Kidney glomerular epithelial cell (primary cell): ENCODE data around the gene SMIM24.
A peak's percentile ranks its signal among the peaks of the same experiment; 100 is the strongest.
"Not testable (repeated sequence)": the region's sequence is repeated elsewhere in the genome, so short reads cannot be mapped to it uniquely, and the experiment has no call there.

Source experiments
- DNase-seq: peaks from one replicate; lab custom pipeline; 2025; lab: John Stamatoyannopoulos, UW

SMIM24 gene

DNA sequence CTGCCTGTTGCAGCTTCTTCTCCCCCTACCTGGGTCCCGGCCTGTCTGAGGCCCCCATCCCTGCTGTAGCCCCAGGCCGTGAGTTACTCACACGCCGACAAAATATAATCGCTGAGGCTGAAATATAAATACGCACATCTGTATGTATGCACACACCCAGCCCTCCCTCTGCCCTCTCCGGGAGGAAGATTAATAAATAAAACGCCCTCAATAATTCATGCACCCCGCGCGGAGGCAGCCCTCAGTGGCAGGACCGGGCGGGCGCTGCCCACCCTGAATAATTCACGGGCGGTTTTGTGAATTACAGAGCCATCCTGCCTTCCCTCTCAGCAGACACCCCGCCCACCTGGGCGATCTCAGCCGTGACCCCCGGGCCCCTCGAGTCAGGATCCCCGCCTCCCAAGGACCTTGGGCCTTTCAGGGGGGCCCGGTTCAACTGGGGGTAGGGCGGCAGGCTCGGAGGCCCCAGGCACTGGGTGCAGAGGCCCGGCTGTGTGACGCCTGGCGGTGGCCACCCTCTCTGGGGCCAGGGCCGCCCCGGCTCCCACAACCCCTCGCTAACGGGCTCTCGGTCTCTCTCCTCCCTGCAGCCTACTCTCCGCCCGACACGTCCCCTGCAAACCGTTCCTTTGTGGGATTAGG lies 24.2 kb downstream of the SMIM24 start:
- DNase-seq = no peak

DNA sequence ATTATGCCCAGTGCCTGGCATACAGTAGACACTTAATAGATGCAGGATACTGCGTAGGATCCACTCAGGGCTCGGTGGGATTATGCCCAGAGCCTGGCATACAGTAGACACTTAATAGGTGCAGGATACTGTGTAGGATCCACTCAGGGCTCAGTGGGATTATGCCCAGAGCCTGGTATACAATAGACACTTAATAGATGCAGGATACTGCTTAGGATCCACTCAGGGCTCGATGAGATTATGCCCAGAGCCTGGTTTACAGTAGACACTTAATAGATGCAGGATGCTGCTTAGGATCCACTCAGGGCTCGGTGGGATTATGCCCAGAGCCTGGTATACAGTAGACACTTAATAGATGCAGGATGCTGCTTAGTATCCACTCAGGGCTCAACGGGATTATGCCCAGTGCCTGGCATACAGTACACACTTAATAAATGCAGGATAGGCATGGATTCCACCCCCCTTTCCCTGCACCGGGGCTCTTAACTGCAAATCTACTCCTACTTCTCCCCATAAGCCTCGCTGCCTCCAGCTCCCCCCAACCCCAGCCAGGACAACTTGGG lies 24.9 kb downstream of the SMIM24 start:
- no peak for DNase-seq

DNA sequence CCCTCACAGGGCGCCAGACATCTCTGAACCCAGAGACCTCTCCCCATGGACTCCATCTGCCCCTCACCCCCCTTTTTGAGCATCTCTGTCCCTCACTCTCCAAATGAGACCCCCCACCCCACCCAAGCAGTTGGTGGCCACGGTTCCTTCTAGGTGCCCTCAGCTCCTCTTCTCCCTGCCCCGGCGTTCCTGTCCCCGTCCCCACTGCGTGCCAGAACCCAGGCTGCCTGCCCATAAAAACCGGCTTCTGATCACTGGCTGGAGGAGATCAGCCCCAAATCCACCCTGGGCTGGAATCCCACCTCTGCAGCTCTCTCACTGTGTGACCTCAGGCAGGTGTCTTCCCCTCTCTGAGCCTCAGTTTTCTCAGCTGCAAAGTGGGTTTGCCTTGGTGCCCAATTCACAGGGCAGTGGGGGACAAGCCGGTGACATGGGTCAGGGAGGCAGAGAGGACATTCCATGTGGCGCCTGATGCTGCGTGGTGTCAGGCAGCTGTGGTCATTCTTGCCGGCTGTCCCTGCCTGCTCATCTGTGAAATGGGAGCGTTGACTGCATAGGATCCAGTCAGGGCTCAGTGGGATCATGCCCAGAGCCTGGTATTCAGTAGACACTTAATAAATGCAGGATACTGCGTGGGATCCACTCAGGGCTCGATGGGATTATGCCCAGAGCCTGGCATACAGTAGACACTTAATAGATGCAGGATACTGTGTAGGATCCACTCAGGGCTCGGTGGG lies 25.5 kb downstream of the SMIM24 start:
- no peak for DNase-seq

DNA sequence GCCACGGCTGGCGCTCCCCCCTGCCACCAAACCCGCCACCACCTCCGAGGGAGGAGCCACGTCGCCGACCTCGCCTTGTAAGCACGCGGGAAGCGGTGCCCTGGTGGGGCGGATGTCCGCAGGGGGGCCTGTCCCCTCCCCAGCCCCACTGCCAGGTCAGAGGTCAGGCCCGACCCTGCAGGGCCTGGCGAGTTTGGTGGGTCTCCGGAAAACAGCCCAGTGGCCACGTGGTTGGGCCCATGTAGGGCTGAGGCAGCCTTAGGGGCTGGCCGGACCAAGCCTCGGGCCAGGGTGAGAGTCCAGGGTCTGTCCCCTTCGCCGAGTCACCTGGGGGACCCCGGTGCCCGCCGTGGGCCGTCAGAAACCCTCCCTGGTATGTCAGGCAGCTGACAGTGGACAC lies 26.5 kb downstream of the SMIM24 start:
- DNase-seq = no peak

DNA sequence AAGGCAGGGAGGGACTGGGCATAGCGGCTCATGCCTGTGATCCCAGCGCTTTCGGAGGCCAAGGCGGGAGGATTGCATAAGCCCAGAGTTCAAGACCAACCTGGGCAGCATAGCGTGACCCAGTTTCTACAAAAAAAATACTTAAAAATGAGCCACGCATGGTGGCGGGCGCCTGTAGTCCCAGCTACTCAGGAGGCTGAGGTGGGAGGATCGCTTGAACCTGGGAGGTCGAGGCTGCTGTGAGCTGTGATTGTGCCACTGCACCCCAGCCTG lies 27.4 kb downstream of the SMIM24 start:
- not testable (repeated sequence) for DNase-seq

DNA sequence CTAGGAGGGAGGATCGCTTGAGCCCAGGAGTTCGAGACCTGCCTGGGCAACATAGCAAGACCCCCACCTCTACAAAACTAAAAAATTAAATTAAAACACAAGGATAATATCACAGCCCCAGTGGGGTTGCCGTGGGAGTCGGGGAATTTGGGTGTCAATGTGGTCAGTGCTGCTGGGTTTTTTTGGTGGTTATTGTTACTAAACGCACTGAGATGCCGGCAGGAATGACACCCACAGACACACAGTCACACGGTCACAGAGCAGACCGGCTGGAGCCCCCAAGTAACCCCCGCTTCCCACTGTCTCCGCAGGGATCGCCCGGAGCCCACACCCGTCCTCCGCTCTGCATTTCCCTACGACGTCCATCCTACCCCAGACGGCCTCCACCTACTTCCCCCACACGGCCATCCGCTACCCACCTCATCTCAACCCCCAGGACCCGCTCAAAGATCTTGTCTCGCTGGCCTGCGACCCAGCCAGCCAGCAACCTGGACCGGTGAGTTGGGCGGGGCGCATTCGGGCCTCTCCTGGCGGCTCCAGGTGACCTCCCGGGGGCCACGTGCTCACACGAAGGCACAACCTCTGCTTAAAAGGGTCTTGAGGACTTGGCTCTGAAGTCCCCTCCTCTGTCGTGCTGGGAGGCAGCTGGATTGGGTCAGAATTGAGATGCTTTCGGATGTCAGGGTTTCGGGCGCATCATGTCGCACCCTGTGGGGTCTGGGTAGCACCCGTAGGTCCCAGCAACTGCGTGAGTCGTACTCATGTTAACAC lies 28.0 kb downstream of the SMIM24 start:
- no peak for DNase-seq

DNA sequence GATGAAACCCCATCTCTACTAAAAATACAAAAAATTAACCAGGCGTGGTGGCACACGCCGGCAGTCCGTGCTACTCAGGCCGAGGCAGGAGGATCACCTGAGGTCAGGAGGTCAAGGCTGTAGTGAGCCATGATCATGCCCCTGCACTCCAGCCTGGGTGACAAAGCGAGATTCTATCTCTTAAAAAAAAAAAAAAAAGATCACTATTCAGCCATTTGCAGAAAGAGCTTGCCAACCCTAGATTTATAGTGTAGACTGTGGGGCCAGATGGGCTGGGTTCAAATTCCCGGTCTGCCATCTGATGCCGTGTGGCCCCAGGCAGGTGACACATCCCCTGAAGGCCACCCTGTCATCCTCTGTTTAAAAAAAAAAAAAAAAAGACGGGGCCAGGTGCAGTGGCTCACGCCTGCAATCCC lies 28.9 kb downstream of the SMIM24 start:
- peak; percentile 48 for DNase-seq

DNA sequence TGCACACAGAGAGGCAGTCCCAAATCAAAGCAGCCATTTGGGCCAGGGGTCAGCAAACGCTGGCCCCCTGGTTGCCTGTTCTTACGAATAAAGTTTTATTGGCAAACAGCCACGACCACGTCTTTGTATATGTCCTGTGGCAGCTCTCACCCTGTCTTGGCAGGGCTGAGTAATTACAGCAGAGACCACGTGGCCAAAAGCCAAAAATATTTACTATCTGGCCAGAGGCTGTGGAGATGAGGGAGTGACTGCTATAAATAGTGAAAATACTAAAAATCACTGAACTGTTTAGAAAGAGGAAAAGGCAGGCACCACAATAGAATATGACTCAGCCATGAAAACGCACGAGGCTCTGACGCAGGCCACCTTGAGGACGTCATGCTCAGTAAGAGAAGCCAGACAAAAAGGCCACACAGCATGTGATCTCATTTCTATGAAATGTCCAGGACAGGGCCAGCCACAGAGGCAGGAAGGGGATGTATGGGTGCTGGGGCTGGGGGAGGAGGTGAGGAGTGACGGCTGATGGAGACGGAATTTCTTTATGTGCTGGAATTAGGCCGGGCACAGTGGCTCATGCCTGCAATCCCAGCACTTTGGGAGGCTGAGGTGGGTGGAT lies 29.4 kb downstream of the SMIM24 start:
- peak; percentile 100 for DNase-seq

DNA sequence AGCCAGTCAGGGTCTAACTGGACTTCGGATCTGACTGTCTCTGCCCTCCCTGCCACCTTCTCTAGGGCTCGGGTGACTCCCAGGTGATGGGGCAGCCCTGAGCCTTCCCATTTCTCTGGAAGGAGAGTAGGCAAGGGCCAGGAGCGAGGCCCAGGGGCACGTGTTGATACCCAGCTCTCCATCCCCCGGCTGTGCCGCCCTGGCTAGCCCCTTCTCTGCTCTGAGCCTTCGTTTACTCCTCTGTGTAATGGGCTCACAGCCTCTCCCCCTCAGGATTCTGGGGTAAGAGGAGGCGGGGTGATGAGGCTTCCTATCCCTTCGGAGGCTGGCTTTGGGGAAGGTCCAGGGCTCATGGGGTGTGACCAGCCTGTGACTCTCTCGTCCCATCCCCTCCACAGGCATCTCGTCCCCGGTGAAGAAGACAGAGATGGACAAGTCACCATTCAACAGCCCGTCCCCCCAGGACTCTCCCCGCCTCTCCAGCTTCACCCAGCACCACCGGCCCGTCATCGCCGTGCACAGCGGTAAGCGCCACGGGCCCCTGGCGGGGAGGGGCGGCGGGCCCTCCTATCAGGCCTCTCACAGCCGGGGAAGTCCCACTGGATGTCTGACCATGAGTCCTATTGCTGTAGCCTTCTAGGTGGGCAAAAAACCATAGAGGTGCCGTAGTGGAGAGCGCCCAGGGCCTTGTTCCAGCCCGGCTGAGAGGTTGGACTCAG lies 31.6 kb downstream of the SMIM24 start:
- DNase-seq = no peak

DNA sequence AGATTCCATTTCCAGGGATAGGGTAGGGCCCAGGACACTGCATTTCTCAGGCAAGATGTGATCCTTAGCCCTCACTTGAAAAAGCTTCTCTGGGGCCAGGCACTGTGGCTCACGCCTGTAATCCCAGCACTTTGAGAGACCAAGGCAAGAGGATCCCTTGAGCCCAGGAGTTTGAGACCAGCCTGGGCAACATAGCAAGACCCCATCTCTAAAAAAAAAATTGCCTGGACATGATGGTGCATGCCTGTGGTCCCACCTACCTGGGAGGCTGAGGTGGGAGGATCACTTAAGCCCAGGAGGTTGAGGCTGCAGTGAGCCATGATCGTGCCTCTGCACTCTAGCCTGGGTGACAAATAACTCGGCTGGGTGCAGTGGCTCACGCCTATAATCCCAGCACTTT lies 33.7 kb downstream of the SMIM24 start:
- not testable (repeated sequence) for DNase-seq

DNA sequence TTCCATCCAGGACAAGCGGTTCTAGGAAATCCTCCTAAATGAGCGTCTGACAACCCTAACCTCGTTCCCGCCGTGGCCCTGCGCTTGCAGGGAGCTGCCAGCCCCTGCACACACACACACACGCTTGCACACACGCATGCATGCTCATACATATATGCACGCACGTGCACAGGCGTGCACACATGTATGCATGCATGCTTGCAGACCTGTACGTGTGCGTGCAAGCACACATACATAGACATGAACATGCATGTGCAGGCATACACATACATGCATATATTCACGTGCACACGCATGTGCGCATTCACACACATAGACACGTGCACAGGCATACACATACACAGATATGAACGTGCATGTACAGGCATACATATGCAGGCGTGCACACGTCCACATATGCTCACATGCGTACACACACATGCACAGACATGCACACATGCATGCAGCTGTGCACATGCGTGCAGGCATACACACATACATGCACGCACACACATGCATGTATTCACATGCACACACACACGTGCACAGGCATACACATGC lies 35.6 kb downstream of the SMIM24 start:
- DNase-seq = no peak

DNA sequence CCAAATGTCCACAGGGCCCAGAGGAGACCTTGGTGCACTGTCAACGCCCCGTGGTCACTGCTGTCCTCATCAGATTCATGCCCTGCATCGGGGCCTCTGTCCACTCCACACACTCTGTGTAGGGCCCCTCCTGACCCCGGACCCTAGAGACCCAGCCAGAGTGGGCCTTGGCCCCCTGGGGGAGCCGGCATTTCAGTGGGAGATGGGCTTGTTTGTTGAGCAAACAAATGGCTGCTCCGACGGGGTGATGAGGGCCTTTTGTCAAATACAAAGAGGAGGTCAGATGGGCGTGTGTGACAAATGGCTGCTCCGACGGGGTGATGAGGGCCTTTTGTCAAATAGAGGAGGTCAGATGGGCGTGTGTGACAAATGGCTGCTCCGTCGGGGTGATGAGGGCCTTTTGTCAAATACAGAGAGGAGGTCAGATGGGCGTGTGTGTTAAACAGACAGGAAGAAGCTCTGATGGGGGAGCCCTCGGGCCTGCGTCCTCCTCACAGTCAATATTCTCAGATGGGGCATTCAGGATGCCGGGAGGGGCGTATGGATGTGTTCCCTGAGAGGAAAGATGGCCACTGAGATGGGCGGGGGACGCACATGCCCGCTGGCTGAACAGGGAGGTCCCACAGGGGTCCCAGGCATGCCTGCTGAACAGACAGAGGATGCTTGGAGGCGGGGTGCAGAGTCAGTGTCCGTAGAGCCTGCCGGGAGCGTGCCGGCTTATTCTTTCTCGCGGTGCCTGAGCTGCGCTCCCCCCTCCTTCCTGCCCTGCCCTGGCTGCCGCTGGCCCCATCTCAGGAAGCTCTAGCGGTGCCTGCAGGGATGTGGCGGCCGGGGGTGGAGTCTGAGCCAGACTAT lies 36.3 kb downstream of the SMIM24 start:
- DNase-seq = no peak

DNA sequence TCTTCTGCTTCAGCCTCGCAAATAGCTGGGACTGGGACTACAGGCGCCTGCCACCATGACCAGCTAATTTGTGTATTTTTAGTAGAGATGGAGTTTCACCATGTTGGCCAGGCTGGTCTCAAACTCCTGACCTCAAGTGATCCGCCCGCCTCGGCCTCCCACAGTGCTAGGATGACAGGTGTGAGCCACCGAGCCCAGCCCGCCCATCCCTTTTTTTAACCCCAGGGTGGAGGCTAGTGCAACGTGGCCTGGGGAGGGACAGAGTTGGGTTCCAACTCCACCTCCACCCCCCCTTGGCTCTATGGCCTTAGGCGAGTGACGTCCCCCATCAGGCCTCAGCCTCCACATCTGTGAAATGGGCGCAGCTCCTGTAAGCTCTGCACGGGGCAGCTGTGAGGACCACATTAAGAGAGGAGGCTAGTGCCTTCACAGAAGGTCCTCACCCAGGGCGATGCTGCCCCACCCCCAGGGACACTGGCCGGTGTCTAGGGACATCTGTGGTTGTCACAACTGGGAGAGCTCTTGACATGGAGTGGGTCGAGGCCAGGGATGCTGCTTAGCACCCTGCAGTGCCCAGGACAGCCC lies 37.7 kb downstream of the SMIM24 start:
- DNase-seq = no peak

DNA sequence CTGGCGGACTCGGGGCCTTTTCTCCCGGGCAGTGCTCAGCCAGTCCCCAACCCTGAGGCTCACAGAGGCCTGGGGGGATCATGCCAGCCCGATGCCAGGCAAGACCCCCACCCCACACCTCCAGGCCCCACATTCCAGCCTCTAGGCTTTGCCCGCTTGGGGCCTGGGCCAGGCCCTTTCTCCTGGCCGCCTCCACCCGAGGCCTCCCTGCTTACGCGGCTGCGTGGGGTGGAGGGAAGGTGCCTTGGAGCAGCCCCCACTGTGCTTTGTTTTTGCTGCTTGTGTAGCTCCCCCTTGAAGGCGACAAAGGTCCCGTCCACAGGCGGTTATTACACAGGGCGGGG lies 38.4 kb downstream of the SMIM24 start:
- no peak for DNase-seq

DNA sequence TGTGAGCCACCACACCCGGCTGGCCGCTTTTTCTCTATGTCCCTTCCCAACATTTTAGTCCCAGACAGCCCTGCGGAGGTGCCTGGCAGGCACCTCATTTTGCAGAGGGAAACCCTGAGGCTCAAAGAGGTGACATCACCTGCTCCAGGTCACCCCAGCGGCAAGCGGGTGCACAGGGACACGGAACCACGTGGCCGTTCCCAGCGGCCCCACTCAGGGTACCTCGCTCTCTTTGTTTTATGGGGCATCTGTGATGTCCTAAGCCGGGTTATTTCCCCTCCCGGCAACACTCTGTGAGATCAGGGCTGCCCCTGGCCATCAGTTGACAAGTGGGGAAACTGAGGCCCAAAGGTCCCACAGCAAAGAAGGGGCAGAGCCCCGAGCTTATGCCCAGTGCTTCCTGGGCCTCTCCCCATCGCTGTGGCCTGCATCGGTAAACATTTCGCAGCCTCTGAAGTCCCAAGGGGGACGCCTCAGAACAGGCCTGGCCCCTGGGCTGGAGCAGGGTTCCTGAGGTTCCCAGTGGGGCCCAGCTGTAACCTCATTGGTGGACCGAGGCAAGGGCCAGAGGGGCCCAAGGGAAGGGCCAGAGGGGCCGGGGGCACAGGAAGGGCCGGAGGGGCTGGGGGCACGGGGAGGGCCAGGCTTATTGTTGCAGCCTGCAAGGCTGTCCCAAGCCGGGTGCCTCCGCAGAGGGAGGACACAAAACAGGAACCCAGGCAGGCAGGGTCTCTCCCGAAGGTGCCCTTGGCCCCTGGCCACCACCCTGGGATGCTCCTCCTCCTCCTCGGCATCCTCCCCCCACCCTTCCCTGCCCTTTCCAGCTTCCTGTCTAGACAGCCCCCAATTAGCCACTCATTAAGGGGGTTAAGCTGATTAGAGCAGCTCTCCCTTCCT lies 39.0 kb downstream of the SMIM24 start:
- no peak for DNase-seq

DNA sequence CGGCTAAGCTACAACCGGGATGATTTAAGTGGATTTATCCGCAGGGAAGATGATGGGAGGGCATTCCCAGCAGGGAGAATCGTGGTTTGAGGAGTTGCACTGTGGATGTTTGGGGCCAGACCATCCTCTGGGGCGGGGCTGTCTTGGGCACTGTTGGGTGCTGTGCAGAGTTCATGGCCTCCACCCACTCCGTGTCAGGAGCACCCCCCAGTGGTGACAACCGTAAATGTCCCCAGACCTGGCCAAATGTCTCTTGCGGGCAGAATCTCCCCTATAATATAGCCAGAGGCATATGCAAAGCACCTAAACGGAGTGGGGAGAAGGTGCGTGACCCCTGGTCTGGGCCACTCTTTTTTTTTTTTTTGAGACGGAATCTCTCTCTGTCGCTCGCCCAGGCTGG lies 40.2 kb downstream of the SMIM24 start:
- no peak for DNase-seq

DNA sequence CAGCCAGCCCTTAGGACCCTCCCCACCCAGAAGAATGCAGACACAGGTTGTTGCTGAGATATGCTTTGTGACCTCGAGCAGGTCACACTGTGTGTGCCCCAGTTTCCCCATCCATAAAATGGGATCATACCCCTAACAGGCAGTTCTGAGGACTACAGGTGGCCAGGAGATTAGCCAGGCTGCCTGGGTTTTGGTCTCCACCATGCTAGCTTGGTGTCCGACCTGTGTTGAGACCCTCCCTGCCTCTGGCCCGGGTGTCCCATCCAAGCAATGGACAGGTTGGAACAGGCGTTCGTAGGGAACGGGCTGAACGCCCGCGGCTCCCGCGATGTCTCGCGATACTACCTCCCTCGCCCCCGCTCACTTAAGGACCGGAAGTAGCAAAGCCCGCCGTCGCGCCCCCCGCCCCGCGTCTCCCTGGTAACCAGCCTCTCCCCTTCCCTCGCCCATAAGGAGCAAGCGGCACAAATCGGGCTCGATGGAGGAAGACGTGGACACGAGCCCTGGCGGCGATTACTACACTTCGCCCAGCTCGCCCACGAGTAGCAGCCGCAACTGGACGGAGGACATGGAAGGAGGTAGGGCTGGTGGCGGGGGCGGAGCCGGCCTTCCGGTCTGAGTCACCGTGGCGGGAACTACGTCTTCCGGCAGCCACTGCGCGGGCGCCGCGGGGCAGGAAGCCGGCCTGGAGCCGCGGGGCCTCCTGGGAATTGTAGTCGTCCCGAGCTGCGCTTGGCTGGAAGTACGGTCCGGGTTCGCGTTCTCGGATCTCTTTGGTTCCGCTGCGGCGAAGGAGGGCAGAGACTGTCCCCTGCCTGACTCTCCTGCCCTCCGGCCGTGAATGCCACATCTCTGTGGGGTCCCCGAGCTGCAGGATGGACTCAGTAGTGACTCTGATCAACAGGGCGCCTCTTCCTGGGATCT lies 45.4 kb downstream of the SMIM24 start:
- peak; percentile 80 for DNase-seq
